Measurements from ENCODE around the gene SLC3A2. TPM values are rescaled to one million over a fixed set of nuclear protein-coding genes. Genes with fewer than 3 reads are reported as not detected.

The SLC3A2 gene
- total RNA-seq, 1 donor from 2014 or later: 181 TPM

DNA sequence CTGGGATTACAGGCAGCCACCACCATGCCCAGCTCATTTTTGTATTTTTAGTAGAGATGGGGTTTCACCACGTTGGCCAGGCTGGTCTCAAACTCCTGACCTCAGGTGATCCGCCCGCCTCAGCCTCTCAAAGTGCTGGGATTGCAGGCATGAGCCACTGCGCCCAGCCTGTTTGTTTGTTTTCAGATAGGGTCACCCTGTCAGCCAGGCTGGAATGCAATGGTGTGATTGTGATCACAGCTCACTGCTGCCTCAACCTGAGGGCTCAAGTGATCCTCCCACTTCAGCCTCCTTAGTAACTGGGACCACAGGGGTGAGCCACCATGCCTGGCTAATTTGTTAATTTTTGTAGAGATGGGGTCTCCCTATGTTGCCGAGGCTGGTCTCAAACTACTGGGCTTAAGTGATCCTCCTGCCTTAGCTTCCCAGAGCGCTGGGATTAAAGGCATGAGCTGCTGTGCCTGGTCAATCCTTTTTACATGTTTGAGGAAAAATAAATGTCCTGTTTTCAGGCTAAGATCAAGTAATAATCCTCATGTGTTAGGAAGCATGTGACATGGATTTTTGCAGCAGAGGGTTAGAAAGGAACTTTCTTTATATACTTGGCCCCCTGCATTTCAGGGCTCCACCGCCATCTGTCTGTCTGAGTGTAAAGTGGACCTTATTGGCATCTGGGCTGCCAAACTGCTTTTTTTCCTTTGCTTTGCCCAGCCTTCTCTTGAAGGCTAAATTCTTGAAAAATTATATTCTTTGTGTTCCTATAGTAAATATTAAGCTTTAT, 4.8 kb upstream of the SLC3A2 start:
- peak overlapping the region; percentile 62 for H3K27ac Mint-ChIP-seq (ENCODE audit: unreplicated experiment)
- peak overlapping the region; percentile 31 for H3K4me3 Mint-ChIP-seq
- peaks cover 5% of the 10 kb centered on the region for H3K27me3 Mint-ChIP-seq (ENCODE audit: low read depth)

DNA sequence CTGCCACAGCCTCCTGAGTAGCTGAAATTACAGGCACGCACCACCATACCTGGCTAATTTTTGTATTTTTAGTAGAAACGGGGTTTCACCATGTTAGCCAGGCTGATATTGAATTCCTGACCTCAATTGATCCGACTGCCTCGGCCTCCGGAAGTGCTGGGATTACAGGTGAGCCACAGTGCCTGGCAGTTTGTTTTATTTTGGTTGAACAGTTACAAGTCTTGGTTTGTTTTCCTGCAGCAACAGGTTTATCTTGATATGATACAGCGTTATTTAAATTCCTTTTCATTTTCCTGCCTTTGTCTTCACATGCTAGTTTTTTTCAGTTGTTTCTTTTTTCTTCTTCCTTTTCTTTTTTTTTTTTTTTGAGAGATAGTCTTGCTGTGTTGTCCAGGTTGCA, 4.0 kb upstream of the SLC3A2 start:
- Mint-ChIP-seq H3K9me3 (no peaks in the 10 kb centered on the region), H3K4me1 (peaks cover 30% of the 10 kb centered on the region), H3K36me3 (ENCODE audit: low read depth) (peaks cover 15% of the 10 kb centered on the region), H3K27me3 (ENCODE audit: low read depth) (peaks cover 12% of the 10 kb centered on the region), H3K4me3 (no peak overlapping the region), H3K27ac (ENCODE audit: unreplicated experiment) (no peak overlapping the region)
- no peak for DNase-seq (ENCODE audit: low read depth, low spot score)
- TF ChIP-seq, protein P1, sequence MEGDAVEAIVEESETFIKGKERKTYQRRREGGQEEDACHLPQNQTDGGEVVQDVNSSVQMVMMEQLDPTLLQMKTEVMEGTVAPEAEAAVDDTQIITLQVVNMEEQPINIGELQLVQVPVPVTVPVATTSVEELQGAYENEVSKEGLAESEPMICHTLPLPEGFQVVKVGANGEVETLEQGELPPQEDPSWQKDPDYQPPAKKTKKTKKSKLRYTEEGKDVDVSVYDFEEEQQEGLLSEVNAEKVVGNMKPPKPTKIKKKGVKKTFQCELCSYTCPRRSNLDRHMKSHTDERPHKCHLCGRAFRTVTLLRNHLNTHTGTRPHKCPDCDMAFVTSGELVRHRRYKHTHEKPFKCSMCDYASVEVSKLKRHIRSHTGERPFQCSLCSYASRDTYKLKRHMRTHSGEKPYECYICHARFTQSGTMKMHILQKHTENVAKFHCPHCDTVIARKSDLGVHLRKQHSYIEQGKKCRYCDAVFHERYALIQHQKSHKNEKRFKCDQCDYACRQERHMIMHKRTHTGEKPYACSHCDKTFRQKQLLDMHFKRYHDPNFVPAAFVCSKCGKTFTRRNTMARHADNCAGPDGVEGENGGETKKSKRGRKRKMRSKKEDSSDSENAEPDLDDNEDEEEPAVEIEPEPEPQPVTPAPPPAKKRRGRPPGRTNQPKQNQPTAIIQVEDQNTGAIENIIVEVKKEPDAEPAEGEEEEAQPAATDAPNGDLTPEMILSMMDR (conservative IDR thresholded peaks at IDR 0.05): no peak

More for the DNA sequence above, 4.8 kb upstream of the SLC3A2 start:
- no peak for DNase-seq (ENCODE audit: low read depth, low spot score)
- TF ChIP-seq, protein P1 (conservative IDR thresholded peaks at IDR 0.05): no peak
- Mint-ChIP-seq H3K36me3 (ENCODE audit: low read depth) (peaks cover 9% of the 10 kb centered on the region), H3K4me1 (peaks cover 23% of the 10 kb centered on the region), H3K9me3 (no peaks in the 10 kb centered on the region)

DNA sequence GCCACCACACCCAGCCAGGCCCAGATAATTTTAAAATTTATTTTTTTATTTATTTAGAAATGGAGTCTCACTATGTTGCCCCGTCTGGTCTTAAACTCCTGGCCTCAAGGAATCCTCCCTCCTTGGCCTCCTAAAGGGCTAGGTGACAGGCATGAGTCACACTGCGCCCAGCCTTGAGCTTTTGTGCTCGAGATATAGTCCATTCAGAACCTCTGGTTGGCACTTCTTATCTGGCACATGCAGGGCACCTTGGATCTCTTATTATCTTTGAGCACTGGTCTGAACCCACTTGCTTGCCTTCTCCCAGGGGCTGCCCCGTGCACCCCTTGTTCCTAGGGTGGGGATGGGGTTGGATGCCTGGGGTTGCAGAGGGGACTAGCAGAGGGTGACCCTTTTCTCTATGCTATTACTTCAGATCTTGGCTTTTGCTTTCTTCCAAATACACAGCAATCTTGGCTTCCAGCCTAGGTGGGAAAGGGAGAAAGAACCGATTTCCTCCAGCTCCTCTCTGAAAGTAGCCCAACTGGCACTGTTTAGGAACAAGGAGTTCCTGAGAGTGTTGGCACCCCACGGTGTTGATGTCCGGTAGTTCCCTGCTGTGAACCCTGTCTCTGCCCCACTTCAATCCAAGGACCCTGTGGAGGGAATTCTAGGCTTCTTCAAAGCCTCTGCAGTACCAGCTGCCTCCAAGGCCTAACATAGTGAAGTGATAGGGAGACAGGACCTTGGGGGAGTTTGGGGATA, 1.3 kb upstream of the SLC3A2 start:
- TF ChIP-seq, protein P1 (conservative IDR thresholded peaks at IDR 0.05): no peak

DNA sequence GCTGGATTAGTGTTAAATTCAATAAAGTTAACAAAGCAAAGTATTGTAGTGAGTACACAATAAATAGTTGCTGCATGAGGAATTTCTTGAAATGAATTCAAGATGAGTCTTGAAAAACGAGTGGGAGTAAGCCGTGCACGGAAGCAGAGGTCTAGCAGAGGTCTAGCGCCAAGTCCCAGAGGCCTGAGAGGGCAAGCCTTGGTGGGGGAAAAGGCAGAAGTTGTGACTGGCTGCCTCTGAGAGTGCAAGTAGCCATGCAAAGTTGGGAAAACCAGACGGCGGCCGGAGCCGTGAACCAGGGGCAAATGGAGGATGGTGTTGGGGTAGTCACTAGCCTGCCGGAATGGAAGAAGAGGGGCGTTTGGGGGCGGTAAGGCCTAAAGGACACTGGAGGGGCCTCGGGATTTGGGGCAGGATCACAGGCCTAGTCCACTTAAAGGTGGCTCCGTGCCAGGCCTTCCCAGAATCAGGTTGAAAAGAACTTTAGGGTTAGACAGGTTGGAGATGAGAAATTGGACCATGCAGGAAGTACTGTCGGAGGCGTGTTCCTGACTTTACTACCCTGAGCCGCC, 379 bp upstream of the SLC3A2 start:
- TF ChIP-seq, protein P1 (conservative IDR thresholded peaks at IDR 0.05): no peak
- Mint-ChIP-seq H3K4me3 (peak overlapping the region; percentile 100), H3K9me3 (no peaks in the 10 kb centered on the region), H3K27me3 (ENCODE audit: low read depth) (peaks cover 12% of the 10 kb centered on the region), H3K36me3 (ENCODE audit: low read depth) (peaks cover 44% of the 10 kb centered on the region), H3K27ac (ENCODE audit: unreplicated experiment) (peak overlapping the region; percentile 98), H3K4me1 (peaks cover 63% of the 10 kb centered on the region)
- DNase-seq (ENCODE audit: low read depth, low spot score): peak; percentile 24

More for the DNA sequence above, 1.3 kb upstream of the SLC3A2 start:
- H3K9me3 Mint-ChIP-seq: no peaks in the 10 kb centered on the region
- H3K4me3 Mint-ChIP-seq: peak overlapping the region; percentile 100
- H3K4me1 Mint-ChIP-seq: peaks cover 57% of the 10 kb centered on the region
- no peak overlapping the region for H3K27ac Mint-ChIP-seq (ENCODE audit: unreplicated experiment)
- DNase-seq (ENCODE audit: low read depth, low spot score): no peak
- peaks cover 12% of the 10 kb centered on the region for H3K27me3 Mint-ChIP-seq (ENCODE audit: low read depth)
- H3K36me3 Mint-ChIP-seq (ENCODE audit: low read depth): peaks cover 40% of the 10 kb centered on the region

DNA sequence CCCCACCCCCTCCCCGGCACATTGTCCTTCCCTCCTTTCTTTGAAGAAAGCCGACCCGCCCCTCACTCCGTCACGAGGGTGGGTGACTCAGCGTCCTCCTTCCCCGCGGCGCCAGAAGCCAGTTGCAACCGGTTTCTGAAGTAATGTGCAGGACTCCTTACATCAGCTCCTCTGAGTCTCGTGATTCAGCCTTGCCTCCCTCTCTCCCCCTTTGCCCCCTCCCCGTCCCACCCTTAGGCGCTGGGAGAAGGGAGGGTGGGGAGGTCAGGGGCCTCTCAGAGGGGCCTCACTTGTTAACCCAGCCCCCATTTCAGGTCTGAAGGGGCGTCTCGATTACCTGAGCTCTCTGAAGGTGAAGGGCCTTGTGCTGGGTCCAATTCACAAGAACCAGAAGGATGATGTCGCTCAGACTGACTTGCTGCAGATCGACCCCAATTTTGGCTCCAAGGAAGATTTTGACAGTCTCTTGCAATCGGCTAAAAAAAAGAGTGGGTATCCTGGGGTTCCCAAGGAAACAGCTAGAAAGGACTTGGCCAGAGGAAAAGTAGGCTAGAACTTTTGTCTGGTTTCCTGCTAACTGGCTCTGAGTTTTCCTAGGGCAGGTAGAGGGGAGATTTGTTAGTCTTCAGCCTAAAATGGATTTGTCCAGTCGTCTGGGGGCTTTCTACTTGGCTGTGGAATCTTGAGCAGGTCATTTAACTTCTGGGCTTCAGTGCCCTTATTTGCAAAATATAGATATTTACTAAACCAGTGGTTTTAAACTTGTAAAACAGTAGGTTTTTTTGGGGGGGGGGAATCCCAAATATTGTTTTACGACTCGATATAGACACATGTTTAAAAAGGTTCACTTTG, 1.1 kb downstream of the SLC3A2 start:
- Mint-ChIP-seq H3K4me3 (peak overlapping the region; percentile 100), H3K9me3 (no peaks in the 10 kb centered on the region), H3K36me3 (ENCODE audit: low read depth) (peaks cover 50% of the 10 kb centered on the region), H3K27me3 (ENCODE audit: low read depth) (peaks cover 12% of the 10 kb centered on the region), H3K27ac (ENCODE audit: unreplicated experiment) (peak overlapping the region; percentile 100), H3K4me1 (peaks cover 68% of the 10 kb centered on the region)
- DNase-seq (ENCODE audit: low read depth, low spot score): peak; percentile 76
- TF ChIP-seq, protein P1 (conservative IDR thresholded peaks at IDR 0.05): no peak
